HG03378 (cell line): ENCODE measurements around the gene FOXP4.

Experiments
- ATAC-seq: cut with Tn5 transposase; IDR thresholded peaks from one replicate; pipeline ENCODE4 v1.9.1; 2021; ENCODE audit warnings: mild to moderate bottlenecking, moderate library complexity; ENCODE audit not compliant: unreplicated experiment

Gene FOXP4

GRCh38 chr6:41561931-41562911 is 16.0 kb downstream of the FOXP4 start:
- ATAC-seq: no peak

- ATAC-seq: no peak
These were observed 17.0 kb downstream of the FOXP4 start for GRCh38 chr6:41563060-41563776.

GRCh38 chr6:41564448-41565142 is 18.4 kb downstream of the FOXP4 start:
- no peak for ATAC-seq

GRCh38 chr6:41565701-41566100 is 19.5 kb downstream of the FOXP4 start:
- no peak for ATAC-seq

- no peak for ATAC-seq
These were observed 20.8 kb downstream of the FOXP4 start for GRCh38 chr6:41566961-41567360.

GRCh38 chr6:41567684-41568083 is 21.5 kb downstream of the FOXP4 start:
- ATAC-seq: no peak

- no peak for ATAC-seq
These were observed 22.0 kb downstream of the FOXP4 start for GRCh38 chr6:41568202-41568584.

GRCh38 chr6:41568585-41569384 is 22.6 kb downstream of the FOXP4 start:
- ATAC-seq: no peak

- no peak for ATAC-seq
These were observed 24.1 kb downstream of the FOXP4 start for GRCh38 chr6:41570259-41570615.

GRCh38 chr6:41571021-41571780 is 25.0 kb downstream of the FOXP4 start:
- ATAC-seq: no peak

- ATAC-seq: no peak
These were observed 26.4 kb downstream of the FOXP4 start for GRCh38 chr6:41572613-41573012.

- ATAC-seq: no peak
These were observed 27.1 kb downstream of the FOXP4 start for GRCh38 chr6:41573276-41573675.

- no peak for ATAC-seq
These were observed 27.8 kb downstream of the FOXP4 start for GRCh38 chr6:41573985-41574384.

GRCh38 chr6:41575598-41575997 is 29.4 kb downstream of the FOXP4 start:
- no peak for ATAC-seq

- no peak for ATAC-seq
These were observed 30.5 kb downstream of the FOXP4 start for GRCh38 chr6:41576667-41577066.

- ATAC-seq: no peak
These were observed 31.4 kb downstream of the FOXP4 start for GRCh38 chr6:41577356-41578216.

- ATAC-seq: no peak
These were observed 32.3 kb downstream of the FOXP4 start for GRCh38 chr6:41578217-41579087.

- no peak for ATAC-seq
These were observed 33.0 kb downstream of the FOXP4 start for GRCh38 chr6:41579088-41579610.
